Choroid plexus epithelial cell (primary cell): ENCODE data around the gene DDN.

Source experiments
- DNase-seq: peaks from one replicate; pipeline ENCODE4 v3.0.0-alpha.2; 2010; ENCODE audit warnings: low read depth
- H3K4me3 ChIP-seq: 2 replicates; pipeline ENCODE4 v1.5.1; 2011; ENCODE audit warnings: low read depth, mild to moderate bottlenecking, control low read depth, low read length, moderate library complexity
- CTCF ChIP-seq: conservative IDR thresholded peaks from 2 replicates; pipeline ENCODE4 v1.5.1; 2011; ENCODE audit warnings: low read depth, mild to moderate bottlenecking, control low read depth, inconsistent platforms, low read length, moderate library complexity

The DDN gene

DNA sequence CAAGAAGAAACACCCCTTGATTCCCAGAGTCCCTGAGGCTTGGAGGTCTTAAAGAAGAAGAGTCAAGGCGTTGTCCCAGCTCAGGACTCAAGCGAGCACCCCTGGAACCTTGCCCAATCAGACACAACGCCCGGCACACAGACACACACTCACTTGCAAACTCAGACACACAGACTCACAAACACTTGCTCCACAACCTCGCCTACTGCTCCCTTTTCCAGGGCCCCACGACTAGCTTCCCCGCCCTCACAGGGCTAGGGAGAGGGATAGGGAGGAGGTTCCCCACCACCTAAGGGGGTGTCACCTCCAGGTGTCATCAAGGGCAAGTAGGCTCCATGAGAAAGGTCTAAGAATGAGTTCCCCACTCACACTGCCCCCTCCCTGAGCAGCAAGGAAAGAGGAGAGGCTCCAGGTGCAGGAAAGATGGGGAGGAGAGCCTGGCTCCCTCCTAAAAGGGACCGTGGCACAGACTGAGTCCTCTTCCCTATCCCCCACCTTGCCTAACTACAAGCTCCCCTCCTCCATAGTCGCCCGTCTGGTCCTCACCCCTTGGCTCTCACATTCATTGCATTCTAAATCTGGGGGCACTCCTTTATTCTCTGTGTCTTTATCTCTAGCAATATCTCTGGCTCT is 28.4 kb downstream of the DDN start:
- H3K4me3 ChIP-seq: no peak overlapping the region
- no peak for DNase-seq

GRCh38 chr12:48969833-48970701 is 29.1 kb downstream of the DDN start:
- TF ChIP-seq CTCF: no peak
- no peak for DNase-seq
- peak overlapping the region; percentile 26 for H3K4me3 ChIP-seq

More for the DNA sequence above, 28.4 kb downstream of the DDN start:
- no peak for TF ChIP-seq CTCF

- no peak for DNase-seq
- TF ChIP-seq CTCF: no peak
- no peak overlapping the region for H3K4me3 ChIP-seq
Measured at GRCh38 chr12:48969160-48969771, 29.9 kb downstream of the DDN start.

- DNase-seq: no peak
- H3K4me3 ChIP-seq: no peak overlapping the region
- TF ChIP-seq CTCF: no peak
Measured at GRCh38 chr12:48968467-48968866, 30.7 kb downstream of the DDN start.

DNA sequence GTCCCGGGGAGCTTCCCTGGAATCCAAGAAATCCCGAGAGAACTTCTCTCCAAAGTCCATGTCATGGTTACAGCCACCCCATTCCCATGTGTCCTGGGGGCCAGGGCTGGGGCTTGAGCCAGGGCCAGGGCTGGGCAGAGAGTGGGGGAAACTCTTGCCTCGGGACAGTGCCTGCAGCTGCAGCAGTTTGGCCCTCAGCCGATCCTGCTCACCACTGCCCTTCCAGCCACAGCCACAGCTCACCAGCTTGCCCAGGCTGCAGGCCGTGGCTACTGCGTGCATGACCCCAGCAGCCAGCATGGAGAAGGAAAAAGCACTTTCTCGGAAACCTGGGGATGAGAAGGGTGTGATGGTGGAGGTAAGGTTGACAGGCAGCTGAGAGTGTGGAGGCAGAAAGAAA is 31.2 kb downstream of the DDN start:
- TF ChIP-seq CTCF: no peak
- H3K4me3 ChIP-seq: no peak overlapping the region
- no peak for DNase-seq

GRCh38 chr12:48966177-48966895 is 32.8 kb downstream of the DDN start:
- no peak overlapping the region for H3K4me3 ChIP-seq
- TF ChIP-seq CTCF: no peak
- no peak for DNase-seq
